SK-N-SH treated with all-trans-retinoic acid at 6 μM for 48 hours (cell line): Measurements from ENCODE around the gene MOXD1.

Experiments
- ATAC-seq: fragments of 200-7000 bp; cut with Tn5 transposase; 3 replicates; pipeline ENCODE4 v1.9.1; 2020; ENCODE audit warnings: mild to moderate bottlenecking, moderate library complexity
- ARNTL ChIP-seq: fragments of 450-650 bp; formaldehyde crosslinking; IDR thresholded peaks from 2 replicates; pipeline ENCODE4 v1.5.0; 2020; ENCODE audit warnings: low read depth, mild to moderate bottlenecking, moderate library complexity, borderline replicate concordance
- BACH2 ChIP-seq: fragments of 250-450 bp; sonication (Bioruptor Pico); IDR thresholded peaks from 2 replicates; pipeline ENCODE4 v1.9.0; 2021; ENCODE audit warnings: mild to moderate bottlenecking, borderline replicate concordance
- CREB5 ChIP-seq: fragments of 250-450 bp; sonication (Bioruptor Pico); IDR thresholded peaks from 2 replicates; pipeline ENCODE4 v1.5.1; 2020; ENCODE audit warnings: low read depth, mild to moderate bottlenecking, moderate library complexity
- CSDC2 ChIP-seq: fragments of 250-450 bp; sonication (Bioruptor Pico); IDR thresholded peaks from 2 replicates; pipeline ENCODE4 v1.5.0; 2020; ENCODE audit warnings: mild to moderate bottlenecking, moderate library complexity
- ESRRG ChIP-seq: fragments of 250-450 bp; sonication (Bioruptor Pico); IDR thresholded peaks from 2 replicates; pipeline ENCODE4 v1.6.1; 2021; ENCODE audit warnings: mild to moderate bottlenecking
- GLIS3 ChIP-seq: fragments of 250-450 bp; sonication (Bioruptor Pico); IDR thresholded peaks from 2 replicates; pipeline ENCODE4 v1.5.0; 2020; ENCODE audit warnings: mild to moderate bottlenecking, moderate library complexity
- ISL1 ChIP-seq: fragments of 250-450 bp; sonication (Bioruptor Pico); IDR thresholded peaks from 2 replicates; pipeline ENCODE4 v2.1.2; 2022; ENCODE audit warnings: mild to moderate bottlenecking, moderate library complexity
- OSR1 ChIP-seq: fragments of 250-450 bp; sonication (Bioruptor Pico); IDR thresholded peaks from 2 replicates; pipeline ENCODE4 v1.8.0; 2022; ENCODE audit warnings: moderate library complexity, mild to moderate bottlenecking, inconsistent platforms
- PPARA ChIP-seq: fragments of 250-450 bp; sonication (Bioruptor Pico); IDR thresholded peaks from 2 replicates; pipeline ENCODE4 v1.5.0; 2020; ENCODE audit warnings: mild to moderate bottlenecking, borderline replicate concordance
- RARB ChIP-seq: fragments of 250-450 bp; sonication (Bioruptor Pico); IDR thresholded peaks from 2 replicates; pipeline ENCODE4 v1.8.0; 2021; ENCODE audit warnings: mild to moderate bottlenecking, moderate library complexity
- SNAI2 ChIP-seq: fragments of 250-450 bp; sonication (Bioruptor Pico); IDR thresholded peaks from 2 replicates; pipeline ENCODE4 v1.5.0; 2020; ENCODE audit warnings: mild to moderate bottlenecking, moderate library complexity
- TOX ChIP-seq: fragments of 250-450 bp; sonication (Bioruptor Pico); IDR thresholded peaks from 2 replicates; pipeline ENCODE4 v1.8.0; 2021; ENCODE audit warnings: mild to moderate bottlenecking, moderate library complexity, borderline replicate concordance
- ZC3H10 ChIP-seq: fragments of 250-450 bp; sonication (Bioruptor Pico); IDR thresholded peaks from 2 replicates; pipeline ENCODE4 v1.5.1; 2021; ENCODE audit warnings: mild to moderate bottlenecking, moderate library complexity
- ZFP3 ChIP-seq: fragments of 250-450 bp; sonication (Bioruptor Pico); IDR thresholded peaks from 2 replicates; pipeline ENCODE4 v1.5.0; 2020; ENCODE audit warnings: mild to moderate bottlenecking, moderate library complexity
- ZFP30 ChIP-seq: fragments of 450-650 bp; formaldehyde crosslinking; IDR thresholded peaks from 2 replicates; pipeline ENCODE4 v1.5.0; 2022; ENCODE audit warnings: mild to moderate bottlenecking, moderate library complexity
- ZNF565 ChIP-seq: fragments of 450-650 bp; formaldehyde crosslinking; conservative IDR thresholded peaks from 2 replicates; pipeline ENCODE4 v1.5.0; 2020; ENCODE audit warnings: low read depth, mild to moderate bottlenecking, moderate library complexity
- ZNF70 ChIP-seq: fragments of 450-650 bp; formaldehyde crosslinking; IDR thresholded peaks from 2 replicates; pipeline ENCODE4 v1.5.0; 2020; ENCODE audit warnings: mild to moderate bottlenecking, moderate library complexity
- ZNF8 ChIP-seq: fragments of 450-650 bp; formaldehyde crosslinking; IDR thresholded peaks from 2 replicates; pipeline ENCODE4 v1.5.0; 2020; ENCODE audit warnings: mild to moderate bottlenecking, moderate library complexity
- TF ChIP-seq, protein P1 (sequence below): fragments of 250-450 bp; sonication (Bioruptor Pico); IDR thresholded peaks from 2 replicates; pipeline ENCODE4 v1.8.0; 2020; ENCODE audit warnings: mild to moderate bottlenecking, moderate library complexity, borderline replicate concordance
- TF ChIP-seq, protein P2 (sequence below): fragments of 250-450 bp; sonication (Bioruptor Pico); IDR thresholded peaks from 2 replicates; pipeline ENCODE4 v1.5.1; 2021; ENCODE audit warnings: mild to moderate bottlenecking, moderate library complexity
- TF ChIP-seq, protein P3 (sequence below): fragments of 250-450 bp; sonication (Bioruptor Pico); IDR thresholded peaks from 2 replicates; pipeline ENCODE4 v1.5.0; 2020; ENCODE audit warnings: mild to moderate bottlenecking, moderate library complexity

The MOXD1 gene

DNA sequence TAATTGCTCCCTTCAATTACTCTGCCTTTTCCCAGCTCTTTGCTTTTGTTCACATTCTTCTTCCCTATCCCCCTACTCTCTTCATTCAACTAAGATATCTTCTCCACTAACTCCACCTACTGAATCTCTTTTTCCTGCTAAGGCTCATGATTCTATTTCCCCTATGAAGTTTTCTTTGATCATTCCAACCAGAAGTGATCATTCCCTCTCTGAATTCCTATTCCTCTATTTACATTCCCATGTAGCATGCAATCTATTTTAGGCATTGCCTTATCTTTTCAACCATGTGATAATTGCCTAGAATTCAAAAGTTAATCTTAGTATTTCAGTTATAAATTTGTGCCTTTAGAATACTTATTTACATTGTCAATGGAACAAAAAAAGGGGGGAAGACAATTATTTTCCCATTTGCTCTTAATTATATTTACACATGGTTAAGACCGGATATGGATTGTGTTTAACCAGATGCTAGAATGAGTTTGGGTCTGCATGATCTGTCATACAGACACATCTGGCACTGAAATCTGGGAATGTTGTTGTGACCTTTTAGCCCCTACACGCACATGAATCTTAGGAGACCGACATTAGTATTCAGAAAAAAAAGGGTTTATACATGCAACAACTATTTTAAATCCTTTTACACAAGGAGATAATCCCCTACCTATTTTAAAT is 20.8 kb downstream of the MOXD1 start:
- ATAC-seq = no peak
- TF ChIP-seq ISL1 (CRISPR knock-in tag) (no peak), ZNF70 (CRISPR knock-in tag) (no peak), ZNF565 (CRISPR knock-in tag) (no peak), ZFP3 (CRISPR knock-in tag) (no peak), PPARA (CRISPR knock-in tag) (no peak), TOX (CRISPR knock-in tag) (no peak), ARNTL (CRISPR knock-in tag) (no peak), CSDC2 (CRISPR knock-in tag) (no peak), OSR1 (CRISPR knock-in tag) (no peak), ESRRG (CRISPR knock-in tag) (no peak), ZFP30 (CRISPR knock-in tag) (no peak), BACH2 (no peak), ZC3H10 (CRISPR knock-in tag) (no peak)
- TF ChIP-seq, protein P1, sequence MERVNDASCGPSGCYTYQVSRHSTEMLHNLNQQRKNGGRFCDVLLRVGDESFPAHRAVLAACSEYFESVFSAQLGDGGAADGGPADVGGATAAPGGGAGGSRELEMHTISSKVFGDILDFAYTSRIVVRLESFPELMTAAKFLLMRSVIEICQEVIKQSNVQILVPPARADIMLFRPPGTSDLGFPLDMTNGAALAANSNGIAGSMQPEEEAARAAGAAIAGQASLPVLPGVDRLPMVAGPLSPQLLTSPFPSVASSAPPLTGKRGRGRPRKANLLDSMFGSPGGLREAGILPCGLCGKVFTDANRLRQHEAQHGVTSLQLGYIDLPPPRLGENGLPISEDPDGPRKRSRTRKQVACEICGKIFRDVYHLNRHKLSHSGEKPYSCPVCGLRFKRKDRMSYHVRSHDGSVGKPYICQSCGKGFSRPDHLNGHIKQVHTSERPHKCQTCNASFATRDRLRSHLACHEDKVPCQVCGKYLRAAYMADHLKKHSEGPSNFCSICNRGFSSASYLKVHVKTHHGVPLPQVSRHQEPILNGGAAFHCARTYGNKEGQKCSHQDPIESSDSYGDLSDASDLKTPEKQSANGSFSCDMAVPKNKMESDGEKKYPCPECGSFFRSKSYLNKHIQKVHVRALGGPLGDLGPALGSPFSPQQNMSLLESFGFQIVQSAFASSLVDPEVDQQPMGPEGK (CRISPR knock-in tag) = no peak
- TF ChIP-seq, protein P2, sequence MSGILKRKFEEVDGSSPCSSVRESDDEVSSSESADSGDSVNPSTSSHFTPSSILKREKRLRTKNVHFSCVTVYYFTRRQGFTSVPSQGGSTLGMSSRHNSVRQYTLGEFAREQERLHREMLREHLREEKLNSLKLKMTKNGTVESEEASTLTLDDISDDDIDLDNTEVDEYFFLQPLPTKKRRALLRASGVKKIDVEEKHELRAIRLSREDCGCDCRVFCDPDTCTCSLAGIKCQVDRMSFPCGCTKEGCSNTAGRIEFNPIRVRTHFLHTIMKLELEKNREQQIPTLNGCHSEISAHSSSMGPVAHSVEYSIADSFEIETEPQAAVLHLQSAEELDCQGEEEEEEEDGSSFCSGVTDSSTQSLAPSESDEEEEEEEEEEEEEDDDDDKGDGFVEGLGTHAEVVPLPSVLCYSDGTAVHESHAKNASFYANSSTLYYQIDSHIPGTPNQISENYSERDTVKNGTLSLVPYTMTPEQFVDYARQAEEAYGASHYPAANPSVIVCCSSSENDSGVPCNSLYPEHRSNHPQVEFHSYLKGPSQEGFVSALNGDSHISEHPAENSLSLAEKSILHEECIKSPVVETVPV = no peak
- TF ChIP-seq, protein P3, sequence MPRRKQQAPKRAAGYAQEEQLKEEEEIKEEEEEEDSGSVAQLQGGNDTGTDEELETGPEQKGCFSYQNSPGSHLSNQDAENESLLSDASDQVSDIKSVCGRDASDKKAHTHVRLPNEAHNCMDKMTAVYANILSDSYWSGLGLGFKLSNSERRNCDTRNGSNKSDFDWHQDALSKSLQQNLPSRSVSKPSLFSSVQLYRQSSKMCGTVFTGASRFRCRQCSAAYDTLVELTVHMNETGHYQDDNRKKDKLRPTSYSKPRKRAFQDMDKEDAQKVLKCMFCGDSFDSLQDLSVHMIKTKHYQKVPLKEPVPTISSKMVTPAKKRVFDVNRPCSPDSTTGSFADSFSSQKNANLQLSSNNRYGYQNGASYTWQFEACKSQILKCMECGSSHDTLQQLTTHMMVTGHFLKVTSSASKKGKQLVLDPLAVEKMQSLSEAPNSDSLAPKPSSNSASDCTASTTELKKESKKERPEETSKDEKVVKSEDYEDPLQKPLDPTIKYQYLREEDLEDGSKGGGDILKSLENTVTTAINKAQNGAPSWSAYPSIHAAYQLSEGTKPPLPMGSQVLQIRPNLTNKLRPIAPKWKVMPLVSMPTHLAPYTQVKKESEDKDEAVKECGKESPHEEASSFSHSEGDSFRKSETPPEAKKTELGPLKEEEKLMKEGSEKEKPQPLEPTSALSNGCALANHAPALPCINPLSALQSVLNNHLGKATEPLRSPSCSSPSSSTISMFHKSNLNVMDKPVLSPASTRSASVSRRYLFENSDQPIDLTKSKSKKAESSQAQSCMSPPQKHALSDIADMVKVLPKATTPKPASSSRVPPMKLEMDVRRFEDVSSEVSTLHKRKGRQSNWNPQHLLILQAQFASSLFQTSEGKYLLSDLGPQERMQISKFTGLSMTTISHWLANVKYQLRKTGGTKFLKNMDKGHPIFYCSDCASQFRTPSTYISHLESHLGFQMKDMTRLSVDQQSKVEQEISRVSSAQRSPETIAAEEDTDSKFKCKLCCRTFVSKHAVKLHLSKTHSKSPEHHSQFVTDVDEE (CRISPR knock-in tag) = no peak
- TF ChIP-seq, all 23 proteins: peak for 0

- peak; percentile 77 for ATAC-seq
- no peak for TF ChIP-seq TOX (CRISPR knock-in tag)
- TF ChIP-seq BACH2 = no peak
- no peak for TF ChIP-seq PPARA (CRISPR knock-in tag)
- TF ChIP-seq, protein P3 (CRISPR knock-in tag) = no peak
- TF ChIP-seq RARB = no peak
- TF ChIP-seq GLIS3 (CRISPR knock-in tag) = no peak
- no peak for TF ChIP-seq SNAI2 (CRISPR knock-in tag)
- no peak for TF ChIP-seq ZNF8 (CRISPR knock-in tag)
- no peak for TF ChIP-seq CREB5 (CRISPR knock-in tag)
- no peak for TF ChIP-seq ARNTL (CRISPR knock-in tag)
- no peak for TF ChIP-seq ZNF565 (CRISPR knock-in tag)
Observed at GRCh38 chr6:132369526-132369925, 31.7 kb downstream of the MOXD1 start.
